ENCODE data around the gene B3GAT1.

B3GAT1 gene

DNA sequence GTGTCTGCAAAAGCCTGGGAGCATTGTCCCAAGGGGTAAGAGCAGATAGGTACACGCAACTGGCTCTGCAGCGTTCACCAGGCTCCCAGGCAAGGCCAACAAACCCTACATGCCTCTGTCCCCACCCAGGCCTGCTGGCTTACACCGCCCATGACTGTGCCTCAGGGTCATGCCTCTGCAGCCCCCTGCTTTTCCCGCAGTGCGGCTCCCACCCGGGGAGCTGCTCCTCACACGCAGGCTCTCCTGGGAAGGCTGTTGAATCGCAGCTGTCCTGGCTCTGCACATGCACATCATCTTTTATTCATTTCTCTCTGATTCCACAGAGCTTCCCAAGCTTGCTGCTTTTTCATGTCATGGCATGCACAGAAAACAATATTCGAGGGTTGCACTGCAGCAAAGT lies 29.2 kb upstream of the B3GAT1 start:
- DNase-seq (ENCODE audit: low read depth), result no peak

DNA sequence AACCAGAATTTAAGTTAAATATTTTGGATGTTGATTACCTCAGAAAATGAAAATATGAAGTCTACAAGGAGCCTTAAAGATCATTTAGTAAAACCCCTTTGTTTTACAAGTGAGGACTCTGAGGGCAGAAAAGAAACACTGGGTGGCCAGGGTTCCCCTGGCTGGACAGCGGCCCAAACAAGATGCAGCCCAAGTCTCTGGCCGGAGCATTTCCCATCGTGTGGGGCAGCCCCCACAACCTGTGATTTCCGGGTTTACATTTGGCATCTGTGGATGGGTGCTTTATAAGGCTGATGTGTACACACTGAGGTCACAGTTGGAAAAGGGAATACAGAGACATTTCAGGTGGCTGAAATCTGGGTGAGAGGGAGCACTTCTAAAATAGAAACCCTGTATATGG lies 28.8 kb upstream of the B3GAT1 start:
- no peak for DNase-seq (ENCODE audit: low read depth)

DNA sequence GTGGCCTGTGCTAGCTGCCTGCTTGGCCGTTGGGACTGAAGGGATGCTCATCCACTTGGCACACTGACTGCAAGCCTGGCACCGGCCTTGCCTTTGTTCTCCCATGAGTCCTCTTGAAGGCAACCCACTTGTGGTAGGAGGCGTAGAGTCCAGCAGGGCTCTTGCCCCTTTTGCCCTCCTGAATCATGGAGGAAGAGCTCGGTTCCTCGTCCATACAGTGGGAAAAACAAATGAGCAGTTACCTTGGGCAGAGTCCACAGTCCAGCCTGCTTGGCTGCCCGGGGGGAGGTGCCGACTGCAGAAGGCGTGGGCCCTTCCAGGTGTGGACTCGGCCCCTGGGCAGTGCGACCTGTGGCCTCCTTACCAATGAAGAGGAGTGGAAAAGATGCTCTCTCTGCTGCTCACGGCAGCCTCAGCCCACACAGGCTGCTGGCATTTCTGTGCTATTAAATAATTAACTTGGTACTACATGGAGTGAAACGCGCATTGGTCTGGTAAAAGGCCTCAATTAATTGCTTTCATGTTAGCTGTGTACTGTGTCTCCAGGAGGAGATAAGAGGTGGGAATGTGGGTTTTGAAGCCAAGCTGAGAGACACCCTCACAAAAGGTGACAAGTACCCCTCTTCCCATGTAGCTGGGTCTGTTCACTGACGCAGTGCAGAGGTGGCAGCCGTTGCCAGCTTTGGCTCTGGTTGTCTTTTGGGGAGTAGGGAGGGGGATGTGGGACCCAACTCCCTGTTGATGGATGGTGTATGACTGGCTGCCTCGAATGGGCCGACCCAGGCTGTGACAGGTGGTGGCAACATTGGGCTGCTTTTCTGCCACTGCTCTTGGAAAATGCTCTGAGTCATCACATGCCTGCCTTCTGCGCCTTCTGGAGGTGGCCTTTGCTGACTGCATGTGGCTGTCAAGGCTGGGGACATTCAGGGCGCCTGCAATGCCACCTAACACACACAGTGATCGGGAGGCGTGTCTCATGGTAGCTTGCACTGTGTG lies 26.8 kb upstream of the B3GAT1 start:
- DNase-seq (ENCODE audit: low read depth), result no peak

DNA sequence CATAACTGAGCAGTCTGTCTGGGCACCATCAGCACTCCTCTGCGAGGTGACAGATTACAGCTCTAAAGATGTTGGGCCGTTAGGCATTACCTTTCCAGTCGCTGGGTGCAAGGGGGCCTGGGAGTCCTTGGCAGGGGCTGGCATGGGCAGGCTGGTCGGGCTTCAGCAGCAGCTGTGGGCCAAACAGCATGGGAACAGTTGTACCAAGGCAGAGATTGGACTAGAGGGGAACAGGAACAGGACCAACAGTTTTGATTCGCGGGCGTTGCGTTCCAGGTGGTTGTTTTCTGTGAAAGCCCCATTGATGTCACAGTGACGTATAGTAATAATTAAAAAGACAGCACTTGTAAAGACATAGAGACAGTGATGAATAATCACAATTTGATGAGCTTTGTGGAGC lies 25.8 kb upstream of the B3GAT1 start:
- DNase-seq (ENCODE audit: low read depth), result no peak

DNA sequence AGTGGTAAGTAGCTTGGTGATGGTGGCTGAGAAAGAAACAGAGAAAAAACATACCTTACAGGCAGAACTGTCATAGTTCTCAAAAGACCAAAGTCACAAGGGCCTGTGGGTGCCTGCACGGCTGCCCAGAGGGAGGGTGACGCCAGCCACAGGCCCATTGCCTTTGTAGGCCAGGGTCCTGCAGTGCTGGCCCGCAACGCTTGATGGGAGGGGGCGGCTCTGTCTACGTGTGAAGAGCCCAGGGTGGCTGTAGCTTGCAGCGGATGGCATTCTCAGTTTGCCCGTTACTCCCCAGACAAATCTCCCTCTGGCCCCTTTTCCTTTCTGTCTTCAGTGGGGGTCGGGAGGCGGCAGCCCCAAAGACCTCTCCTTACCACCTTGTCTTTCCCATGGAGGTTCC lies 24.7 kb upstream of the B3GAT1 start:
- DNase-seq (ENCODE audit: low read depth), result no peak

DNA sequence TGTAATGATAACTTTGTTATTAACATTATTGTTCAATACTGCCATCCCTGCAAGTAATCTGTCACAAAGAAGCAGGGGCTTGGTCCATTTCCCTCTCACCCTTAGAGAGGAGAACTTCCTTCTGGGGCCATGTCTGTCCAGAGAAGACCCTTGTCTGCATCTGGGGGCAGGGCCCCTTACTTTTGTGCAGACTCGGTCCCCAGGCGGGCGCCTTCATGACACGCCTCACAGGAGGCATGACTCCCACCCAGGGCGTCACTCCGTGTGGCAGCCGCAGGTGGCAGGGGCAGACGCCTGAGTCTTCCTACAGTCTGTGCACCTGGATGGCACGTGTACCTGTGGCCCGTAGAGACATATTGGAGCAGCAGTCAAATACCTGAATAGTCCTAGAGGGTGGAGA lies 21.8 kb upstream of the B3GAT1 start:
- no peak for DNase-seq (ENCODE audit: low read depth)

DNA sequence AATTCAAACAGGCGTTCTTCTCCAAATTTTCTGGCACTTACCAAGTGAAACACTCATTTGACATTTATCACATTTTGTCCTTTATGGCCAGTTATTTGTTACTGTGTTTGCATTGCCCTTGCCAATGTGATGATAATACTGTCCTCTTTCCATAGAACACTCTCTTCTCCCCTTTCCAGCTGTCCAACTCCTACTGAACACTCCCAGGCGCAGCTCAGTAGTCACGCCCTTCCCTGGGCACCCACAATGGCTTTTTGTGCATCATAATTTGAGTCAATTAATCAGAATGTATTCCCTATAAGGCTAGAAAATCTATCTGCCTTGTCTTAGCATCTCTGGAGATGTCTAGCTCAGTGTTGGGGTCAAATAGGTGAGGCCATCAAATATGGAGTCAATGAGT lies 21.2 kb upstream of the B3GAT1 start:
- no peak for DNase-seq (ENCODE audit: low read depth)

DNA sequence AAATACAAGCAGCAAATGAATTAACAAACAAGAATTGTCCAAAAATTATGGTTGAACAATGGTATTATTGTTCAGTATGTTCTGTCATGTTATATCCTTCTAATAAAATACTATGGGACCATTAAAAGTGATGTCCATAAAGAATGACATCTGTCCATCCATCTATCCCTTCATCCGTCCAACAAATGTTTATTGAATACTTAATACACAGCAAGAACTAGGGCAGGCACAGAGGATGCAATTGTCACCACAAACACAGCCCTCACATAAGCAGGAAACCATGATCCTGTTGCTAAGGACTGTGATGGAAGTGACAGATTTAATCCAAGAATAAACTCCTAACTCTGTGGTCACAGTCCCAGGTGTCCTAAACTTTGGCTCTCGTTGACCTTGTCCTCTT lies 20.7 kb upstream of the B3GAT1 start:
- no peak for DNase-seq (ENCODE audit: low read depth)

DNA sequence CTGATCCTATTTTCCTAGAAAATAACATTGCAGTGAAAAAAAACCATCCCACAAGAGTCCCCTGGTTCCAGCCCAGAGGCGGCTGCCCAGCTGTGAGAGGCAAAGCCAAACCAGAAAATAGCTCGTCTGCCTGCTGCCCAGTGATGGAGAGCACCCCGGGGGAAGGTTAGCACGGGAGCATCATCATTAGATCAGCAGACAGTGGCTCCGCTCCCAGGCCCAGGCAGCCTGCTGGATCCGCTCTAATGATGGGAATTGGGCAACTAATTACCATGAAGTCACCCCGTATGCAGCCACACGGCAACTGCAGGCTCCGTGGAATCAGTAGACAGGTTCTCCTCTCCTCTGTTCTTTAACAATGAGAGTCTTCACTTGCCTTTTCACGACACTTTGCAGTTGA lies 17.1 kb upstream of the B3GAT1 start:
- DNase-seq (ENCODE audit: low read depth), result no peak

DNA sequence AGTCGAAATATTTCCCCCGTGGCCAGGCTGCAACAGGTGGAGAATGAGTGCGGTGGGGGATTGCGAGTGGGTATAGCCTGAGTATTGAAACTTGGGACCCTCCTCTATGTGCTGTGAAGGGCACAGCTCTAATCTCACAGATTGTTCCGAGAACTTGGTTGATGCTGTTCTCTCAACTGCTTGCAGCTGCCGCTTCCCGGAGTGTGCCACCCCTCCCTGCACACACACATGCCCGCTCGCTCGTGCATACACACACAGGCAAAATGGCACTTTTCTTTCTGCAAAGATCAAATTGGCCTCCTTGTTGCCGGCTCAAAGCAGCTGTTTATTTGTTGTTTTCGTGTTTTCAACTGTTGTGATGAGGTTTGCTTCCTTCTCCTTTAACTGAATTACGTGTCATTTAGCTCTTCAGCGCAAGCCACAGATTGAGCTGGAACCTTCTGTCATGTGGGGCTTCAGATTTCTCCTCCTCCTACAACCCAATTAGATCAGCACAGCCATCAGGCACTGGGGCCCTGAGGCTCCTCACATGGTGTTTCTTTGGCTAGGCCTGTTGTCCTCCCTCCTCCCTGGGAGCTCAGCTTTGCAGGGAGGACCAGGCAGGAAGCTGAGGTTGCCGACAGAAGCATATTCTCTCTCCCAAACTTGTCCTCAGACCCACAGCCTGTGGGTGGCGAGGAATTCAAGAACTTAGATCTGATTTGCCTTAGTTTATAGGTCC lies 13.9 kb upstream of the B3GAT1 start:
- no peak for DNase-seq (ENCODE audit: low read depth)

DNA sequence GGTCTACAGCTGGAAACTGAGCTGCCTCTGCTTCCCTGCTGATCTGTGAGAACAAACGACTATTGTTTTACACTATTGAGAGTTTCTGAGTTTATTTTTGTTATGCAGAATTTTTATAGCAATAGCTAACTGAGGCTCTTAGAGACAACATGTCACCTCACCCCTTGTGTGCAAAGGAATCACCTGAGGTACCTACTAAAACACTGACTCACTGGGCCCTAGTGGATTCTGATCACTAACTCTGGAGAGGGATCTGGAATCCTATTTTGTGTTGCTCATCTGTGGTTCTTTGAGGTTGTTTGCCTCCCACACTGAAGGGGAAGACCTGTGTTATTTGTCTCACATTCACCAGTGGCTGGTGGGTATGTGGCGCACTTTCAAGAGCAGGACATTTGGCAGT lies 13.4 kb upstream of the B3GAT1 start:
- no peak for DNase-seq (ENCODE audit: low read depth)

DNA sequence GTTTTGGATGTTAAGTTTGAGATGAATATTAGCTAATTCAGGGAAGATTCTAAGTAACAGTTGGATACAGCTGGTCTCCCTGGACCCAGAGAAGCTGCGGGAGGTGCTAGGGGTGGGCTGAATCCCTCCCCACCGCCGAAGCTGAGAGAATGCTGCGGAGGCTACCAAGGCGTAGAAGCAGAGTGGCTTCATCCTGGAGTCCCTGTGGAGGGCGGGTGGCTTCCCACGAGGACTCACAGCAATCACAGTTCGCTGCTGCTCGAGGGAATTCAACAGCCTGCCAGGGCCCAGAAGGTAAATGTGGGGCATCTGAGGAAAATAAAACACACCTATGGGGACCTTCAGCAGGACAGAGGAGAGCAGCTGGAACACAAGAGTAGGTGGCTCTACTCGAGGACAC lies 11.1 kb upstream of the B3GAT1 start:
- no peak for DNase-seq (ENCODE audit: low read depth)

DNA sequence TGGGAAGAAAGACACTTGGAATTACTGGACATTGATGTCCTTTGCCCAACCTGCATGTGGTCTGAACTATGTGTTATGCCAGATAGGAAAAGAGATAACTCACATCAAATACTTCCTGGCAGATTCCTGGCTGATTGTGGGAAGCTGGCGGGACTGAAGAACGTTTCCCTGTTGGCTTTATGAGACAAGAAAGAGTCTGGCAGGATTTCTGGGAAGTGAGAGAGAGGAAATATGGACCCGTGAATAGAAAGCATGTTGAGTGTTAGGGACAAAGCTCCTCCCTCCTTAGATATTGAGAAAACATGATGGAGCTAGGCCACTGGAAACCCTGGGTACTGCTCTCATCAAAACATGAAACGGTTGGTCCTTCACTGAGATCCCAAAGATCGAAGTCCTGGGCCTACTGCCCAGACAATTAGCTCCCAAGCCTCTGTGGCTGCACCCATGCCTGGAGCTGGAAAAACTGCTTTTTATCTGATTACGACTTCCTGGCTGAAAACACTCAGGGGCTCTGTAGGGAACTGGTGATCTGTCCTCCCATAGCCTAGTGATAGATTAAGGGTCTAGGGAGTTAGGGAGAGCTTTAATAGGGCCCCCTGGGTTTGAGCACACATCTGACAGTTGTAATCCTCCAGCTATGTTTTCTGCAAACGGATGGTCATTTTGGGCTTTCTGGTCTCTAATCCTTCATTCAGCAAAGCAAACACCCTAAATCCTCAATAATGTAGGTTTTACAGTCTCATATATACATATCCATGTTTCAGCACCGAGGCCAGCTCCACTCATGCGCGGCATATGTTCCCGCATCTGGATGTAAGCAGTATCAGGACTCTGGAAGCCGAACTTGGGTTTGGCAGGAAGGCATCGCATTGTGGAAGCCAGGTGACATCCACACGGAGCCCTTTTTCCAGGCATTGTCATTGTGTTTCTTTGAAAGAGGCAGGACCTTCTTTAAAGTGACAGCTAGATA lies 6.1 kb upstream of the B3GAT1 start:
- no peak for DNase-seq (ENCODE audit: low read depth)

DNA sequence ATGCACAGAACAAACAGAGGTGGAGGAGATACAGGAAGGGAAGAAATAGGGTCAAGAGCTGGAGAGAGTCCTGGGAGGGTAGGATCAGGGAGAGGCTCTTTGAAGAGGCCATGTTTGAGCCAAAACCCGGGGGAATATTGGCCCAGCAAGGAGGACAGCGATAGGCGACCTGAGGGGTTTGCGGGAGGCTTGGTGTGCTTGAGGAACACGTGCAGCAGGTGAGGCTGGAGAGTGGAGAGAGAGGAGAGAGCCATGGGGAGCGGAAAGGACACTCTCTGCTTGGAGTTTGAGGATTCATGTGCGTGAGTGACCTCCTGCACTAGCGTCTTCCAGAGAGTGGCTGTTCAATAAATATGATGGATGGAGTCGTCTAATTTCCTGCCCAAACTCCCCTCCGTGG lies 4.7 kb upstream of the B3GAT1 start:
- no peak for DNase-seq (ENCODE audit: low read depth)

DNA sequence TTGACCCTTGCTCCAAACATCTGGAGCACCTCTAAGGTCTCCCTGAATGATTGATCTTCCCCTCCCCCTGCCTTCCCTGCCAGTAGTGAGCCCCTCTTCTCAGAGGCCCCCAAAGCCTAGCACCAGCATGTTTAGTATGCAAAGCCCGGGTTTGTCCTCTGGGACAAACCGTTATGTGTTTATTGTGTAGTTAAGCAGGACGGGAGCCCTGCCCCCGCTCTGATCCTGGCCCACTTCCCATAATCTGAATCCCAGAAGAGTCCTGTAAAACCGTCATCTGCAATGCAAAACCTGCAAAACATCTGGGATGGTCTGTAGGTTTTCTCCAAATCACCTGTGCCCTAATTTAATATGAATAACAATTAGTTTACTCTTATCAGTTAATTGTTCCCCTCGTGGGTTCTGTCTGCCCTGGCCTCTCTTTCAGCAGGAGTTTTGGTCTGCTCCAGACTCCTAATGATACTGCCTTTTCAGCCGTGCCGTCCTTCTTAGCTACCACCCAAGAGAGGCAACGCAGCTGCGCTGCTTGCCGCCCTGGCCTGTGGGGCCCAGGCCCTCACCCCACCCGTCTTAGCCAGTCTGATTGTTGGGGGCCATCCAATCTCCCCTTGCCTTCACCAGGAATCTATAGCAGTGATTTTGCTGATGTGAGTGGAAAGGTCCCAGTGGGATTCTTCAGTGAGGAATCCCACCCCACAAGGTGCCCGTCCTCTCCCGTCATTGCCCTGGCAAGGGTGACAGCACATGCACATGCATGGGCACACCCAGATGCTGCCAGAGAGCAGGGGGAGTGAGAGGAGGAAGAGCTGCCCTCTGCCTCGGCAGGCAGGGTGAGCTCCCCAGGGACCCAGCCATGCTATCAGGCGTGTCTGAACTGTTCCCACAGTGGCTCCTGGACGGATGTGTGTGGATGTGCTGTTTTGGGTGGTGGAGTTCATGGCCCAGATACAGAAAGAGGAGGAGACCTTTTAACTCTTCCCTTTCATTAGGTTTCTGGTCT lies 3.0 kb upstream of the B3GAT1 start:
- no peak for DNase-seq (ENCODE audit: low read depth)

DNA sequence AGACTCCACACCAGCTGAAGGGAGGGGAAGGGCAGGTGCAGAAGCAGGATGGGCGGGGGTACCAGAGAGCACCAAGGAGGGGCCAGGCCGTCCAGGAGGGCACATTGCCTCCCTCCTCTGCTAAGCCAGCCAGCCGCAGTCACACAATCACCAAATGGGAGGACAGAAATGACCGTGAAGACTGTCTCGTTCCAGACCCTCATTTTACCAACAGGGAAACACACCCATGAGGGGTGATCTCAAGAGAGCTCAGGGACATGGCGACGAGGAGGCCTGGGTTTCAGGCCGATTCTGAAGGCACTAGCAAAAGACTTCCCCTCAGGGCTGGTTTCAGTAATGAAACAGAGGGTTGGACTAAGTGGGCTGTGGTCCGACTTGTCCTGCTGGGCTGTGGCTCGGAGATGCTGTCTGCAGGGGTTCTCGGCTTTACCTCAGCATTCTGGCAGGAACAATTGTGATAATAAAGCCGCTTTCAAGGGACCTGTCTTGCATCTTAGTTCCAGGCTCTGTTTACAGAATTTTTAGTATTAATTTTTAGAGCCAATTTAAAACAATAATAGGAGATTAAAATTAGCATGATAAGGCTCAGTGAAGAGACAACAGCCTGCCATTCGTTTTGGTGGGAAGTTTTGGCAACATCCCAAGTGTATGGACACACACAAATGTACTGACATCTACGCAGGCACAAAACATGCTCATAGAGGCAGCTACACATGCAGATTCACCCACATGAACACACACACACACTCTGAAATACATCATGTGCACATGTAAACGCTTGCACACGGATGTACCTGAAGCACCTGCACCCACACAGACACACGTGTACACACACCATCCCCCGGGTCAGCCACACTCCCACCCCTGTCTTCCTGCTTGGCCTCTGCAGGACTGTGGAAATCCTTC lies 2.0 kb upstream of the B3GAT1 start:
- DNase-seq (ENCODE audit: low read depth), result no peak

DNA sequence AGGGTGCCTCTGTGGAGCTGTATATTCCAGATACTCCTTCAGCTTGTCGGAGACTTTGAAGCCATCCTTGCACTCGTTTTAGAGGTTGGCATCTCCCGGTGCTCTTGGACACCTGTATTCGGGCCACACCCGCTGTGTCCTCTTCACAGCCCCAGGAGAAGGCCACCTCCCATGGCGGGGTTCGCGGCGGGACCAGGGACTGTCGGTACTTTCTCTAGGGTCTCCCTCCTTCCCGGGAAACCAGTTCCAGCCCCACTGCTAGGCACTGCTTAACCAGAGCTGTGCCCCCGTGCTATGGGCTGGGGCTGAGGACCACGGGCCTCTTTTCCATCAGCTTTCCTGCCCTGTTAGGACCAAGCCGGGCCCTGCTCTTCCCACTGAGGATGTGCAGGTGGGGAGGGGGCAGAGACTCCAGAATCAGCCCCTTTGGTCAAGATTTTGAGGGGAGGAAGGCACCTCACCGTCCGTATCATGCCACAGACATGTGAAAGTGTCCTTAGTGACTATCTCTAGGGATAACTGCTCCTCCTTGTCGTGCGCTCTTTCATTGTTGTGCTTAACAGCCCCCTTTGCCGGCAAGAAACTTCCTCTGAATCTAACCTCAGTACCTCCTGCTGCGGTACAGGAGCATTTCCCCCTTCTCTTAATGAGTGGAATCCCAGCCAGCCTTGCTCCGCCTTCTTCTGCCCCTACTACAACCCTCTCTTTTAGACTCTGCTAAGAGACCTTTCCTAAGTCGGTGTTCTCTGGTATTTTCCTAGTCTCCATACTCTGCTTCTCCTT lies 1.2 kb upstream of the B3GAT1 start:
- no peak for DNase-seq (ENCODE audit: low read depth)

DNA sequence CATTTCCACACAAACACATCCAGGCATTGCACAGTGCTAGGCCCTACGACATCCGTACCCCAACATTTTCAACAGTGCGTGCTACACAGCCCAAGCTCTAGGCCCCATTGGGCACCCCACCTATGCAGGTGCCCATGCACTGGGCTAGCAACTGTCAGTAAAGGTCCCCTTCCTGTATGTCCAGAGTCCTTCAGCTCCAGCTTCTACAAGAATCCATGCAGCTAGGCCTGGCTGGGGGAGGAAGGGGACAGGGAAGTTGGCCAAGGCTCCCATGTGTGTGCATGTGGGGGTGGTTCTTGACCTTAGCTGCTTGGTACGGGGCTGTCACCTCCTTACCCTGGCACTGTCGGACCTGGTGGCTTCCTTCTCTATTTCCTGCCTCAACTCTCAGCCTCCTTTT lies 1.3 kb downstream of the B3GAT1 start:
- no peak for DNase-seq (ENCODE audit: low read depth)

All from activated T-cell treated with anti-CD3 and anti-CD28 coated beads for 24 hours (primary cell).